IMR-90 (cell line): ENCODE results near the gene XRCC4. TPM values are rescaled to one million over a fixed set of nuclear protein-coding genes. Genes with fewer than 3 reads are reported as not detected.

Experiments used
- ATAC-seq: fragments of 200-7000 bp; cut with Tn5 transposase; 2 replicates; pipeline ENCODE4 v1.9.1; 2020; ENCODE audit warnings: low read depth, mild to moderate bottlenecking, moderate library complexity
- BruUV-seq: library from RNA; stranded (reverse); fragments of 400-500 nt; replicated peaks from 2 replicates; lab custom pipeline; 2021; lab: Mats Ljungman, UMichigan
- CTCF ChIA-PET: fragments of 300-600 bp; formaldehyde crosslinking; extraction: SDS; loops from one replicate; lab custom pipeline; 2021; ENCODE audit warnings: antibody characterized with exemption; lab: Yijun Ruan, JAX
- POLR2A ChIA-PET: fragments of 300-600 bp; sonication (Branson Sonifier 250); formaldehyde crosslinking; loops from one replicate; lab custom pipeline; 2022; ENCODE audit warnings: antibody characterized with exemption; ENCODE audit not compliant: unreplicated experiment; lab: Charles Lee
- DNase-seq: peaks from one replicate; pipeline ENCODE4 v3.0.0; 2013
- H2AFZ ChIP-seq: replicated peaks from 2 replicates; pipeline ENCODE3; 2013; ENCODE audit warnings: low read length, mild to moderate bottlenecking; ENCODE audit not compliant: poor library complexity
- H2AK5ac ChIP-seq: 2 replicates; pipeline ENCODE4 v1.6.1; 2013; ENCODE audit warnings: low read depth, low read length, inconsistent platforms
- H2AK9ac ChIP-seq: replicated peaks from 2 replicates; pipeline ENCODE3; 2013; ENCODE audit warnings: mild to moderate bottlenecking, low read depth, low read length, moderate library complexity; ENCODE audit not compliant: poor library complexity
- H2BK120ac ChIP-seq: 2 replicates; pipeline ENCODE4 v1.6.1; 2013; ENCODE audit warnings: low read depth, low read length, inconsistent platforms
- H2BK15ac ChIP-seq: 3 replicates; pipeline ENCODE4 v1.6.1; 2013; ENCODE audit warnings: low read depth, low read length, inconsistent platforms
- H2BK20ac ChIP-seq: 2 replicates; pipeline ENCODE4 v1.6.1; 2013; ENCODE audit warnings: low read depth, mild to moderate bottlenecking, inconsistent platforms, low read length, moderate library complexity
- H2BK5ac ChIP-seq: 2 replicates; pipeline ENCODE4 v1.6.1; 2013; ENCODE audit warnings: mild to moderate bottlenecking, low read depth, low read length, inconsistent platforms; ENCODE audit not compliant: poor library complexity, severe bottlenecking
- H3K14ac ChIP-seq: replicated peaks from 2 replicates; pipeline ENCODE4 v1.6.1; 2013; ENCODE audit warnings: low read depth, low read length, inconsistent platforms
- H3K18ac ChIP-seq: 2 replicates; pipeline ENCODE4 v1.6.1; 2013; ENCODE audit warnings: low read depth, low read length, control low read depth
- H3K23ac ChIP-seq: 2 replicates; pipeline ENCODE4 v1.6.1; 2013; ENCODE audit warnings: low read depth, low read length, inconsistent platforms
- H3K27ac ChIP-seq: 2 replicates; pipeline ENCODE4 v1.5.1; 2013; ENCODE audit warnings: mild to moderate bottlenecking, control low read depth, low read length; ENCODE audit not compliant: insufficient read depth
- H3K27me3 ChIP-seq: 2 replicates; pipeline ENCODE4 v1.6.1; 2013; ENCODE audit warnings: low read length; ENCODE audit not compliant: control insufficient read depth, insufficient read depth
- H3K36me3 ChIP-seq: 2 replicates; pipeline ENCODE4 v1.6.1; 2013; ENCODE audit warnings: low read length, mixed read lengths; ENCODE audit not compliant: control insufficient read depth, insufficient read depth
- H3K4ac ChIP-seq: 2 replicates; pipeline ENCODE4 v1.6.1; 2013; ENCODE audit warnings: low read depth, low read length, inconsistent platforms
- H3K4me1 ChIP-seq: 2 replicates; pipeline ENCODE4 v1.6.1; 2013; ENCODE audit warnings: low read length, mixed read lengths; ENCODE audit not compliant: control insufficient read depth, insufficient read depth
- H3K4me2 ChIP-seq: 2 replicates; pipeline ENCODE4 v1.6.1; 2013; ENCODE audit warnings: low read depth, mild to moderate bottlenecking, control low read depth, low read length, moderate library complexity
- H3K4me3 ChIP-seq: 2 replicates; pipeline ENCODE4 v1.5.1; 2013; ENCODE audit warnings: low read depth, mild to moderate bottlenecking, control low read depth, low read length, moderate library complexity; ENCODE audit not compliant: insufficient read depth
- H3K56ac ChIP-seq: 2 replicates; pipeline ENCODE4 v1.6.1; 2013; ENCODE audit warnings: low read length, inconsistent platforms; ENCODE audit not compliant: insufficient read depth; ENCODE audit errors: extremely low read depth
- H3K79me1 ChIP-seq, 2 experiments: 2 replicates each; pipeline ENCODE4 v1.6.1; 2013; ENCODE audit warnings: low read length in 2 of 2, inconsistent platforms in 1 of 2, low read depth in 1 of 2
- H3K9ac ChIP-seq: 2 replicates; pipeline ENCODE4 v1.6.1; 2013; ENCODE audit warnings: low read depth, low read length, control low read depth
- H3K9me1 ChIP-seq: 2 replicates; pipeline ENCODE4 v1.6.1; 2013; ENCODE audit warnings: low read length, inconsistent platforms; ENCODE audit not compliant: insufficient read depth
- H3K9me3 ChIP-seq: 2 replicates; pipeline ENCODE4 v1.6.1; 2013; ENCODE audit warnings: low read length; ENCODE audit not compliant: control insufficient read depth, insufficient read depth
- H4K20me1 ChIP-seq: 2 replicates; pipeline ENCODE4 v1.6.1; 2013; ENCODE audit warnings: low read length, inconsistent platforms; ENCODE audit not compliant: insufficient read depth
- H4K5ac ChIP-seq: 2 replicates; pipeline ENCODE4 v1.6.1; 2013; ENCODE audit warnings: mild to moderate bottlenecking, low read depth, low read length, control low read depth
- H4K8ac ChIP-seq, 2 experiments: 2 replicates each; pipeline ENCODE4 v1.6.1; 2013; ENCODE audit warnings: low read depth in 2 of 2, low read length in 2 of 2, control low read depth in 1 of 2, inconsistent platforms in 1 of 2
- H4K91ac ChIP-seq: 2 replicates; pipeline ENCODE4 v1.6.1; 2013; ENCODE audit warnings: low read depth, low read length, inconsistent platforms; ENCODE audit not compliant: insufficient read depth
- FOS ChIP-seq: fragments of 150-350 bp; IDR thresholded peaks from 2 replicates; pipeline ENCODE4 v1.6.1; 2016; ENCODE audit warnings: low read depth, low read length
- MAZ ChIP-seq: IDR thresholded peaks from 2 replicates; pipeline ENCODE4 v1.6.1; 2012; ENCODE audit warnings: low read depth, mild to moderate bottlenecking, low read length, improper control_type of control experiment, moderate library complexity, borderline replicate concordance
- MXI1 ChIP-seq: IDR thresholded peaks from 2 replicates; pipeline ENCODE4 v1.6.1; 2012; ENCODE audit warnings: low read depth, mild to moderate bottlenecking, low read length, moderate library complexity, borderline replicate concordance
- whole genome bisulfite sequencing, 2 experiments: methylation state at CpG; one replicate each; pipeline versions ENCODE4 v1.1.5 to v1.1.7; 2013; ENCODE audit warnings: missing lambda C conversion rate in 2 of 2; ENCODE audit not compliant: insufficient read length in 1 of 2; ENCODE audit errors: extremely low coverage in 2 of 2; 5-methylcytosine and 5-hydroxymethylcytosine counted together
- dilution Hi-C: fragments of 300-500 bp; cut with HindIII; formaldehyde crosslinking; loops from one replicate; pipeline ENCODE4 v1.14.3; 2018; ENCODE audit warnings: low sequenced_read_pairs; ENCODE audit not compliant: unreplicated experiment
- in situ Hi-C: fragments of 300-500 bp; cut with MboI; formaldehyde crosslinking; loops from 3 replicates; pipeline ENCODE4 v1.14.3; 2019; ENCODE audit warnings: low sequenced_read_pairs, inconsistent platforms, mixed read lengths
- intact Hi-C: fragments of 100-400 bp; cut with micrococcal nuclease; formaldehyde crosslinking; loops from 2 replicates; pipeline ENCODE4 v1.10.0; 2022
- polyA plus RNA-seq, 3 experiments: library from polyadenylated mRNA; depleted of rRNA; stranded (reverse); fragments of >200 nt; gene quantifications; 2 replicates each; pipeline ENCODE4 v1.2.3, GENCODE V29; 2012; ENCODE audit warnings: low replicate concordance in 1 of 3
- total RNA-seq: library from RNA; depleted of rRNA; stranded (reverse); fragments of >200 nt; gene quantifications from 2 replicates; pipeline ENCODE4 v1.2.3, GENCODE V29; 2012
- TF ChIP-seq, protein P1 (sequence below): conservative IDR thresholded peaks from 2 replicates; pipeline ENCODE4 v1.5.1; 2012; ENCODE audit warnings: mild to moderate bottlenecking, low read depth, low read length, improper control_type of control experiment

XRCC4 gene
- total and polyA plus RNA-seq, 2 of the 4 experiments (the other 2 are of a cell fraction), result 3.5 to 4.7 TPM

GRCh38 chr5:83126501-83126900, 49.2 kb downstream of the XRCC4 start:
- no peak overlapping the region for H2AFZ ChIP-seq
- ChIA-PET CTCF (no interaction called here), POLR2A (no interaction called here)
- H3K9me3 ChIP-seq, result no peaks in the 10 kb centered on the region
- no peak overlapping the region for H3K18ac ChIP-seq
- H4K8ac ChIP-seq, result no peak overlapping the region
- H2BK120ac ChIP-seq, result no peak overlapping the region
- H2AK9ac ChIP-seq, result no peak overlapping the region
- BruUV-seq, result no TSS peak
- no peak for TF ChIP-seq MAZ
- no peak for TF ChIP-seq FOS
- TF ChIP-seq MXI1, result no peak
- TF ChIP-seq, protein P1, sequence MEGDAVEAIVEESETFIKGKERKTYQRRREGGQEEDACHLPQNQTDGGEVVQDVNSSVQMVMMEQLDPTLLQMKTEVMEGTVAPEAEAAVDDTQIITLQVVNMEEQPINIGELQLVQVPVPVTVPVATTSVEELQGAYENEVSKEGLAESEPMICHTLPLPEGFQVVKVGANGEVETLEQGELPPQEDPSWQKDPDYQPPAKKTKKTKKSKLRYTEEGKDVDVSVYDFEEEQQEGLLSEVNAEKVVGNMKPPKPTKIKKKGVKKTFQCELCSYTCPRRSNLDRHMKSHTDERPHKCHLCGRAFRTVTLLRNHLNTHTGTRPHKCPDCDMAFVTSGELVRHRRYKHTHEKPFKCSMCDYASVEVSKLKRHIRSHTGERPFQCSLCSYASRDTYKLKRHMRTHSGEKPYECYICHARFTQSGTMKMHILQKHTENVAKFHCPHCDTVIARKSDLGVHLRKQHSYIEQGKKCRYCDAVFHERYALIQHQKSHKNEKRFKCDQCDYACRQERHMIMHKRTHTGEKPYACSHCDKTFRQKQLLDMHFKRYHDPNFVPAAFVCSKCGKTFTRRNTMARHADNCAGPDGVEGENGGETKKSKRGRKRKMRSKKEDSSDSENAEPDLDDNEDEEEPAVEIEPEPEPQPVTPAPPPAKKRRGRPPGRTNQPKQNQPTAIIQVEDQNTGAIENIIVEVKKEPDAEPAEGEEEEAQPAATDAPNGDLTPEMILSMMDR, result no peak
- H3K27ac ChIP-seq, result no peak overlapping the region
- no peaks in the 10 kb centered on the region for H3K27me3 ChIP-seq
- no peak overlapping the region for H3K9ac ChIP-seq
- no peak overlapping the region for H3K4me3 ChIP-seq
- no peak overlapping the region for H4K5ac ChIP-seq
- no peaks in the 10 kb centered on the region for H3K36me3 ChIP-seq
- no peaks in the 10 kb centered on the region for H4K20me1 ChIP-seq
- no peak overlapping the region for H2AK5ac ChIP-seq
- H4K91ac ChIP-seq, result no peak overlapping the region
- WGBS, 2 experiments, result no CpG with 5 or more reads among the region's 2 CpGs
- H3K23ac ChIP-seq, result no peak overlapping the region; the same call in 1 of the 2 replicates
- H3K14ac ChIP-seq, result no peak overlapping the region
- H3K56ac ChIP-seq, result no peak overlapping the region
- H3K4ac ChIP-seq, result no peak overlapping the region
- dilution Hi-C loops (no loop called here), in situ Hi-C loops (no loop called here), intact Hi-C loops (no loop called here)
- no peak overlapping the region for H2BK15ac ChIP-seq
- no peak overlapping the region for H2BK5ac ChIP-seq
- DNase-seq, result no peak
- no peaks in the 10 kb centered on the region for H3K79me1 ChIP-seq
- no peaks in the 10 kb centered on the region for H3K9me1 ChIP-seq
- no peak overlapping the region for H3K4me2 ChIP-seq
- H2BK20ac ChIP-seq, result no peak overlapping the region
- H3K4me1 ChIP-seq, result no peaks in the 10 kb centered on the region
- no peak for ATAC-seq
